DMS53 treated with DMSO at 0.1 percent for 48 hours (cell line): ENCODE measurements around the gene CCDC183.
"Not testable (repeated sequence)": the region's sequence is repeated elsewhere in the genome, so short reads cannot be mapped to it uniquely, and the experiment has no call there.

Experiments
- DNase-seq: peaks from one replicate; lab custom pipeline; 2025; ENCODE audit not compliant: unreplicated experiment; lab: John Stamatoyannopoulos, UW

The CCDC183 gene

GRCh38 chr9:136823136-136824046 lies 27.3 kb downstream of the CCDC183 start:
- DNase-seq, result no peak

GRCh38 chr9:136824496-136825225 lies 28.5 kb downstream of the CCDC183 start:
- no peak for DNase-seq

GRCh38 chr9:136825295-136826187 lies 29.4 kb downstream of the CCDC183 start:
- no peak for DNase-seq

- DNase-seq, result no peak
Observed at GRCh38 chr9:136826188-136826541, 30.0 kb downstream of the CCDC183 start.

GRCh38 chr9:136826703-136827582 lies 30.8 kb downstream of the CCDC183 start:
- no peak for DNase-seq

- DNase-seq, result no peak
Observed at GRCh38 chr9:136827794-136828473, 31.8 kb downstream of the CCDC183 start.

- no peak for DNase-seq
Observed at GRCh38 chr9:136828474-136829140, 32.5 kb downstream of the CCDC183 start.

GRCh38 chr9:136829412-136829811 lies 33.3 kb downstream of the CCDC183 start:
- DNase-seq, result no peak

GRCh38 chr9:136829981-136830885 lies 34.1 kb downstream of the CCDC183 start:
- DNase-seq, result no peak

GRCh38 chr9:136831002-136831719 lies 35.0 kb downstream of the CCDC183 start:
- DNase-seq, result no peak

- DNase-seq, result no peak
Observed at GRCh38 chr9:136831720-136832104, 35.6 kb downstream of the CCDC183 start.

GRCh38 chr9:136832581-136832980 lies 36.4 kb downstream of the CCDC183 start:
- DNase-seq, result no peak

GRCh38 chr9:136833381-136834048 lies 37.4 kb downstream of the CCDC183 start:
- DNase-seq, result not testable (repeated sequence)

GRCh38 chr9:136835162-136835931 lies 39.2 kb downstream of the CCDC183 start:
- DNase-seq, result no peak

GRCh38 chr9:136835932-136836904 lies 40.1 kb downstream of the CCDC183 start:
- DNase-seq, result no peak
